HUES64 (cell line): Measurements from ENCODE around the gene MBNL2.

ENCODE experiments used
- H3K27ac ChIP-seq: 2 replicates; pipeline ENCODE4 v1.7.0; 2013; ENCODE audit warnings: low read depth, low read length, inconsistent platforms
- H3K27me3 ChIP-seq: 2 replicates; pipeline ENCODE4 v1.6.1; 2013; ENCODE audit warnings: mild to moderate bottlenecking, low read length; ENCODE audit not compliant: insufficient read depth
- H3K36me3 ChIP-seq: 2 replicates; pipeline ENCODE4 v1.6.1; 2013; ENCODE audit warnings: mild to moderate bottlenecking, low read length; ENCODE audit not compliant: insufficient read depth
- H3K4me1 ChIP-seq: 2 replicates; pipeline ENCODE4 v1.6.1; 2013; ENCODE audit warnings: mild to moderate bottlenecking, low read length, moderate library complexity; ENCODE audit not compliant: insufficient read depth
- H3K4me3 ChIP-seq: 2 replicates; pipeline ENCODE4 v1.5.1; 2013; ENCODE audit warnings: mild to moderate bottlenecking, low read length, moderate library complexity
- H3K9ac ChIP-seq: 2 replicates; pipeline ENCODE4 v1.6.1; 2013; ENCODE audit warnings: mild to moderate bottlenecking, low read depth, low read length
- H3K9me3 ChIP-seq: 2 replicates; pipeline ENCODE4 v1.6.1; 2013; ENCODE audit warnings: low read depth, low read length; ENCODE audit not compliant: insufficient read depth
- WGBS: fragments of 150-250, 120-280 bp; methylation state at CpG from one replicate; pipeline ENCODE4 v1.1.7; 2013; ENCODE audit warnings: missing lambda C conversion rate; 5-methylcytosine and 5-hydroxymethylcytosine counted together

The MBNL2 gene

GRCh38 chr13:97334690-97335089, 112.6 kb downstream of the MBNL2 start:
- Histone ChIP-seq H3K4me1 (no peaks in the 10 kb centered on the region), H3K4me3 (no peak overlapping the region), H3K9me3 (no peaks in the 10 kb centered on the region), H3K9ac (no peak overlapping the region), H3K36me3 (no peaks in the 10 kb centered on the region), H3K27me3 (no peaks in the 10 kb centered on the region), H3K27ac (no peak overlapping the region)
- WGBS = 96% methylated on average over 2 of the region's 3 CpGs

- no peaks in the 10 kb centered on the region for H3K9me3 ChIP-seq
- no peak overlapping the region for H3K4me3 ChIP-seq
- H3K27me3 ChIP-seq = no peaks in the 10 kb centered on the region
- H3K9ac ChIP-seq = no peak overlapping the region
- 89% methylated on average over 3 of the region's 6 CpGs for WGBS
- H3K27ac ChIP-seq = no peak overlapping the region
- no peaks in the 10 kb centered on the region for H3K4me1 ChIP-seq
- H3K36me3 ChIP-seq = no peaks in the 10 kb centered on the region
Observed at GRCh38 chr13:97335488-97336134, 113.5 kb downstream of the MBNL2 start.

GRCh38 chr13:97337985-97338499, 115.9 kb downstream of the MBNL2 start:
- WGBS = 85% methylated on average over 4 of the region's 4 CpGs
- no peak overlapping the region for H3K9ac ChIP-seq
- no peaks in the 10 kb centered on the region for H3K27me3 ChIP-seq
- H3K36me3 ChIP-seq = no peaks in the 10 kb centered on the region
- no peaks in the 10 kb centered on the region for H3K9me3 ChIP-seq
- H3K4me3 ChIP-seq = no peak overlapping the region
- no peak overlapping the region for H3K27ac ChIP-seq
- no peaks in the 10 kb centered on the region for H3K4me1 ChIP-seq

- Histone ChIP-seq H3K4me1 (no peaks in the 10 kb centered on the region), H3K36me3 (no peaks in the 10 kb centered on the region), H3K4me3 (no peak overlapping the region), H3K27ac (no peak overlapping the region), H3K9ac (no peak overlapping the region), H3K9me3 (no peaks in the 10 kb centered on the region), H3K27me3 (no peaks in the 10 kb centered on the region)
- WGBS = 88% methylated on average over 16 of the region's 16 CpGs
Observed at GRCh38 chr13:97338571-97338970, 116.4 kb downstream of the MBNL2 start.

GRCh38 chr13:97339019-97339987, 117.2 kb downstream of the MBNL2 start:
- Histone ChIP-seq H3K9ac (no peak overlapping the region), H3K9me3 (no peaks in the 10 kb centered on the region), H3K4me1 (no peaks in the 10 kb centered on the region), H3K36me3 (no peaks in the 10 kb centered on the region), H3K27ac (no peak overlapping the region), H3K27me3 (no peaks in the 10 kb centered on the region), H3K4me3 (no peak overlapping the region)
- WGBS = 91% methylated on average over 19 of the region's 21 CpGs

- no peaks in the 10 kb centered on the region for H3K36me3 ChIP-seq
- no peak overlapping the region for H3K4me3 ChIP-seq
- no peak overlapping the region for H3K27ac ChIP-seq
Observed at GRCh38 chr13:97339988-97340749, 118.0 kb downstream of the MBNL2 start.

GRCh38 chr13:97341135-97341534, 119.0 kb downstream of the MBNL2 start:
- Histone ChIP-seq H3K4me3 (no peak overlapping the region), H3K9me3 (no peaks in the 10 kb centered on the region), H3K27ac (no peak overlapping the region), H3K36me3 (no peaks in the 10 kb centered on the region), H3K4me1 (no peaks in the 10 kb centered on the region), H3K9ac (no peak overlapping the region), H3K27me3 (peaks cover 6% of the 10 kb centered on the region; the same call in 1 of the 2 replicates)
- 100% methylated on average over 1 of the region's 1 CpG for WGBS

More at GRCh38 chr13:97339988-97340749, 118.0 kb downstream of the MBNL2 start:
- WGBS = 95% methylated on average over 7 of the region's 7 CpGs
- 0 out of 2 replicates have a peak, but pooled peaks cover 4% of the 10 kb centered on the region for H3K27me3 ChIP-seq
- H3K9ac ChIP-seq = no peak overlapping the region
- H3K4me1 ChIP-seq = no peaks in the 10 kb centered on the region
- no peaks in the 10 kb centered on the region for H3K9me3 ChIP-seq

GRCh38 chr13:97342136-97342535, 120.0 kb downstream of the MBNL2 start:
- H3K27ac ChIP-seq = no peak overlapping the region

GRCh38 chr13:97342936-97343335, 120.8 kb downstream of the MBNL2 start:
- H3K27me3 ChIP-seq = peaks cover 17% of the 10 kb centered on the region; the same call in 1 of the 2 replicates
- H3K4me1 ChIP-seq = no peaks in the 10 kb centered on the region
- H3K4me3 ChIP-seq = no peak overlapping the region
- H3K27ac ChIP-seq = no peak overlapping the region
- no peaks in the 10 kb centered on the region for H3K36me3 ChIP-seq
- H3K9ac ChIP-seq = no peak overlapping the region
- no peaks in the 10 kb centered on the region for H3K9me3 ChIP-seq
- 95% methylated on average over 8 of the region's 8 CpGs for WGBS

More at GRCh38 chr13:97342136-97342535, 120.0 kb downstream of the MBNL2 start:
- 90% methylated on average over 2 of the region's 2 CpGs for WGBS
- Histone ChIP-seq H3K9ac (no peak overlapping the region), H3K36me3 (no peaks in the 10 kb centered on the region), H3K4me3 (no peak overlapping the region), H3K9me3 (no peaks in the 10 kb centered on the region), H3K27me3 (peaks cover 10% of the 10 kb centered on the region; the same call in 1 of the 2 replicates), H3K4me1 (no peaks in the 10 kb centered on the region)

- H3K4me1 ChIP-seq = no peaks in the 10 kb centered on the region
- H3K27me3 ChIP-seq = peaks cover 23% of the 10 kb centered on the region; the same call in 1 of the 2 replicates
- H3K4me3 ChIP-seq = no peak overlapping the region
- WGBS = 58% methylated on average over 4 of the region's 5 CpGs
- no peaks in the 10 kb centered on the region for H3K9me3 ChIP-seq
- H3K36me3 ChIP-seq = no peaks in the 10 kb centered on the region
- H3K27ac ChIP-seq = no peak overlapping the region
- H3K9ac ChIP-seq = no peak overlapping the region
Observed at GRCh38 chr13:97344265-97345175, 122.4 kb downstream of the MBNL2 start.
